Hematopoietic multipotent progenitor cell treated with erythropoietin and hydrocortisone succinate and interleukin-3 and kit ligand, for 8 days (in vitro differentiated cells): ENCODE results near the gene MARS2.
A peak's percentile ranks its signal among the peaks of the same experiment; 100 is the strongest.
"Not testable (repeated sequence)": the region's sequence is repeated elsewhere in the genome, so short reads cannot be mapped to it uniquely, and the experiment has no call there.

ENCODE experiments used
- DNase-seq: peaks from one replicate; pipeline ENCODE4 v3.0.0-alpha.2; 2015

MARS2 gene

GRCh38 chr2:197705121-197705911, at the start of gene MARS2:
MARS2 (plus strand) TSS chr2:197705369; CDS start chr2:197705406, 37 bp downstream.
- DNase-seq = peak; percentile 91

GRCh38 chr2:197657562-197657961, 47.6 kb upstream of the MARS2 start:
- DNase-seq = no peak

GRCh38 chr2:197661626-197662025, 43.5 kb upstream of the MARS2 start:
- DNase-seq = no peak

DNA sequence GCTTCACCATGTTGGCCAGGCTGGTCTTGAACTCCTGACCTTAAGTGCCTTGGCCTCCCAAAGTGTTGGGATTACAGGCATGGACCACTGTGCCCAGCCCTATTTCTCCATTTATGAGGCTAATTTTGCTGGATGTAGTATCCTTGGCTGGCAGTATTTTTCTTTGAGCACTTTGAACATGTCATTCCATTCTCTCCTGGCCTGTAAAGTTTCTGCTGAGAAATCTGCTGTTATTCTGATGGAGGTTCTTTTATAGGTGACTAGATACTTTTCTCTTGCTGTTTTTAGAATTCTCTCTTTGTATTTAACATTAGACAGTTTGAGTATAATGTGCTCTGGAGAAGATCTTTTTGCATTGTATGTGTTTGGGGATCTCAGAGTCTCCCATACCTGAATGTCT, 38.9 kb upstream of the MARS2 start:
- DNase-seq = no peak

GRCh38 chr2:197668296-197668695, 36.9 kb upstream of the MARS2 start:
- DNase-seq = no peak

- DNase-seq = no peak
These were observed 36.1 kb upstream of the MARS2 start for GRCh38 chr2:197669077-197669476.

DNA sequence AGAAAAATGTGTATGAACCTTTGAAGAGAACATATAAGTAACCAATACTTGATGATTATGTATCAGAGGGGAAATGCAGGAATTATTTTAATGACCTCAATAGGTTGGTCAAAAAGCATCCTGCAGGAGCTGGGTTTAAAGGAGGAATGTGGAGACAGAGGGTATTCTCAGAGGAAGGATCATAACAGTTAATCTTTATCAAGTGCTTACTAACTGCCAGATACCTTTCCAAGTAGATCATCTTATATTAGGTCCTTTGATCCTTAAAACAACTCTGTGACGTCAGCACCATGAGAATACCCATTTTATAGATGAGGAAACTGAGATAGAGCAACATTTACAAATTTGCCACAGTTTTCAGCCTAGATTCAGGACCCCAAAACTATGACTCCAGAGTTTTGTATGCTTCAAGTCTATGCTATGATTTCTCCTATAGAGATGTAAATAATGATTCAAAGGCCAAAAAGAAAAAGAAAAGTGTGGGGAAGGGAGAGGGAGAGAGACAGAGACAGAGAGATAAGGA, 32.7 kb upstream of the MARS2 start:
- DNase-seq = no peak

DNA sequence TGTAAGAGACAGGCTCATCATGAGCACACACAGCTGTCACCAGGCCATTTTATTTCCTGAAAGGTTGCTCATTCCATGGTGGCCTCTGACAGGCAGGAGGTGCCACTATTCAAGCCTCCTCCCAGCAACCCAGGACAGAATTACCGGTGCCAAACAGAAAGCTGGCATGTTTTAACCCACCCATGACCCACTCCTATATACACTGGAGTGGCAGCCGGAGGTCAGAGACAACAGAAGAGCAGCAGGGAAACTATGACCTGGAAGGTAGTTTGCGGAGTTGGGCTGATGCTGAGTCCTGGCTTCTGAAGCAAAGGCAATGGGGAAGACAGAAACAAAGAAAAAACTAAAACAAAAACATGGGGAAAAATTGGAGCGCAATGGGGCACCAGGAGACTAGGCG, 32.1 kb upstream of the MARS2 start:
- DNase-seq = no peak

GRCh38 chr2:197673606-197674005, 31.6 kb upstream of the MARS2 start:
- no peak for DNase-seq

DNA sequence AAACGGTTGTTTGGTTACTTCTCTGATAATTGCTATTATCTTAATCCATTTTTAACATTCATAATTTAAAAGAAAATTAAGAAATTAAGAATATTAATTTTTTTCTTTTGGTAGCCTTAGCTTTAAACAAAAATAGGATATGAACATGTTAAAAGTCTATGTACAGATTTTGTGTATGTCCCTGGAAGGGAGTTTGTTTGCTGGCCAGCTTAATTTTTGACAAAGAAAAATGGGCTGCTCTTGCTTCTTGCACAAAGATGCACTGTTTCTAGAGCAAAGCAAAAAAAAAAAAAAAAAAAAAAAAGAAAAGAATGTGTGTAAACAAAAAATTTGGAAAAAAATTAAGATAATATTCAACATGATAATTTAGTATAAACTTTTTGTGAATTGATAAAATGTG, 31.1 kb upstream of the MARS2 start:
- no peak for DNase-seq

GRCh38 chr2:197674591-197674990, 30.6 kb upstream of the MARS2 start:
- DNase-seq = no peak

DNA sequence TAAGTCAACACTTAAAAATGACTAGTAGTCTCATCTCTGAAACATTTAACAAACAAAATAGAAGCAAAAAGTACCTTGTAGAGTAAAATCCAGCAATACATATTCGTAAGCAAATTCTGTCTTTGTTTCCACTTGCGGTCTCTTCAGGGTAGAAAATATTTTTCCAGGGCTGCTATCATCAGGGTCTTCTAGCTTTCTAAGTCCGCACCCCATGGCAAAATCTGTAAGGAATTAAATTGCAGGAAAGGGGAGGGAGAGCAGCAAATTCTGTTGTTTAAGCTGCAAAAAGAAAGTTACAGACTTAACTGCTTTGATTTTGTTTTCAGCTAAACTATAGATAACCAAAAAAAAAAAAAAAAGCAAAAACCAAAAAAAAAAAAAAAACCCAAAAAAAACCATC, 29.9 kb upstream of the MARS2 start, which contains the start of gene RFTN2:
Gene RFTN2 (minus strand): TSS at position 342 of the 400 bp plus-strand sequence. CDS start 129 bp downstream, at position 213.
- DNase-seq = no peak

GRCh38 chr2:197675711-197676188, 29.4 kb upstream of the MARS2 start:
- no peak for DNase-seq

DNA sequence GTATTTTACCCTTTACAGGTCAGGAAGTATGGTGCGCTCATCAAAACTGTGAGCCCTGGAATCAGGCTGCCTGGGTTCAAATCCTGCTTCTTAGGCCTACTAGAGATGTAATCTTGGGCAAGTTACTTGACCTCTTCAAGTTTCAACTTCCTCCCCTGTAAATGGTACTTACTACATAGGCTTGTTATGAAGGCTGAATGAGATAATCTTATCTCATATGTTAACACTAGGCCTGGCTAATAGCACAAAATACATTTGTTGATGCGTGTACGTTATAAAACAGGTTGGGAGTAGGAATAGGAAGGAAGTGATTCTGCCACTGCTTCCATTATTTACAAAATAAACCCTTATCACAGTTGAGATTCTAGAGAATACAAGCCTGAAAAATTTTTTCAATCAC, 28.1 kb upstream of the MARS2 start:
- DNase-seq = no peak

DNA sequence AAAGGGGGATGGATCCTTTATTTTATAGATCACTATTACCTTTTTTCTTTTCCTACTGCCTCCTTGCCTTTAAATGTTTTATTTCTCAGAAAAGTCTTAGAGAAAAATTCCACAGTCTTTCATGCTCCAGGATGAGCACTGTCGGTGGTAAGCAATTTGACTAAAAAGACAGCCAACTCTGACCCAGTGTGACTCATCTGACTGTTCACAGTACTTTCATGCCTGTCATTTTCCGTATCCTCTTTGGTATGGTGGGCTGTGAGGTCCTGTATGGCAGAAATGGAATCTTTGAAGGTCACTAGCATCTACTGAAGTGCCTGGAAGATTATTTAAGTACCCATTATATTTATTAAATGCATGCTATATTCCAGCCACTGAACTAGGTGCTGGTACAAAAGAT, 27.7 kb upstream of the MARS2 start:
- no peak for DNase-seq

DNA sequence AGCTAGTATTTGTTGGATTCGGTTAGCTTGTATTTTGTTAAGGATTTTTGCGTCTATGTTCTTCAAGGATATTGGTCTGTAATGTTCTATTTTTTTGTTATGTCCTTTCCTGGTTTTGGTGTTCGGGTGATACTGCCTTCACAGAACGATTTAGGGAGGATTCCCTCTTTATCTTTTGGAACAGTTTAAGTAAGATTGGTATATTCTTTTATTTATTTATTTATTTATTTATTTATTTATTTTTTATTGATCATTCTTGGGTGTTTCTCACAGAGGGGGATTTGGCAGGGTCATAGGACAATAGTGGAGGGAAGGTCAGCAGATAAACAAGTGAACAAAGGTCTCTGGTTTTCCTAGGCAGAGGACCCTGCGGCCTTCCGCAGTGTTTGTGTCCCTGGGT, 10.0 kb upstream of the MARS2 start:
- DNase-seq = not testable (repeated sequence)

DNA sequence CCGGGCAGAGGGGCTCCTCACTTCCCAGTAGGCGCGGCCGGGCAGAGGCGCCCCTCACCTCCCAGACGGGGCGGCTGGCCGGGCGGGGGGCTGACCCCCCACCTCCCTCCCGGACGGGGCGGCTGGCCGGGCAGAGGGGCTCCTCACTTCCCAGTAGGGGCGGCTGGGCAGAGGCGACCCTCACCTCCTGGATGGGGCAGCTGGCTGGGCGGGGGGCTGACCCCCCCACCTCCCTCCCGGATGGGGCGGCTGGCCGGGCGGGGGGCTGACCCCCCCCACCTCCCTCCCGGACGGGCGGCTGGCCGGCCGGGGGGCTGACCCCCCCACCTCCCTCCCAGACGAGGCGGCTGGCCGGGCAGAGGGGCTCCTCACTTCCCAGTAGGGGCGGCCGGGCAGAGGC, 9.2 kb upstream of the MARS2 start:
- DNase-seq = not testable (repeated sequence)

GRCh38 chr2:197696571-197696970, 8.6 kb upstream of the MARS2 start:
- not testable (repeated sequence) for DNase-seq

DNA sequence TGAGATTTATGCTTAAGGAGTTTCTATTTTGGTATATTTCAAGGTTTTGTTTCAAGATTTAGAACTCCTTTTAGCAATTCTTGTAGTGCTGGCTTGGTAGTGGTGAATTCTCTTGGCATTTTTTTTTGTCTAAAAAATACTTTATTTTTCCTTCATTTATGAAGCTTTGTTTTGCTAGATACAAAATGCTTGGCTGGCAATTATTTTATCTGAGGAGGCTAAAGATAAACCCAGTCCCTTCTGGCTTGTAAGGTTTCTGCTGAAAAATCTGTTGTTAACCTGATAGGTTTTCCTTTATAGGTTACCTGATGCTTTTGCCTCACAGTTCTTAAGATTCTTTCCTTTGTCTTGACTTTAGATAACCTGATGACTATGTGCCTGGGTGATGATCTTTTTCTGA, 5.4 kb upstream of the MARS2 start:
- not testable (repeated sequence) for DNase-seq

DNA sequence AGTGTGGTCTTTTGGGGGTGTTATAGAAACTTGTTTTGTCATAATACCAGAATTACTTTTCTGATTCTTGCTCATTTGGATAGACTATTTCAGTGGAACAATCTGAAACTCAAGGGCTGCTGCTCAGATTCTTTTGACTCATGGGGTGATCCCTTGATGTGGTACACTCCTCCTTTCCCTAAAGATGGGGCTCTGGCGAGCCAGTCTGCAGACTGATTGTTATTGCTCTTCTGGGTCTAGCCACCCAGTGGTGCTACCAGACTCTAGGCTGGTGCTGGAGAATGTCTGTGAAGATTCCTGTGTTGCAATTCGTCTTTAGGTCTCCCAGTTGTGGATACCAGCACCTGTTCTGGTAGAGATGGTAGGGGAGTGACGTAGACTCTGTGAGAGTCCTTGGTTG, 4.2 kb upstream of the MARS2 start:
- no peak for DNase-seq

GRCh38 chr2:197704434-197705120, 592 bp upstream of the MARS2 start:
- no peak for DNase-seq

- no peak for DNase-seq
These were observed 1.0 kb downstream of the MARS2 start for GRCh38 chr2:197705912-197706838.

GRCh38 chr2:197706839-197707207, 1.7 kb downstream of the MARS2 start:
- DNase-seq = no peak
